GM20431 (cell line): ENCODE results near the gene MXD4.

ENCODE experiments used
- in situ Hi-C: fragments of 300-500 bp; cut with MseI, MboI; formaldehyde crosslinking; loops from one replicate; pipeline ENCODE4 v1.15.0; 2020; ENCODE audit warnings: low sequenced_read_pairs; ENCODE audit not compliant: unreplicated experiment

Gene MXD4

GRCh38 chr4:2261853-2262144, at the start of gene MXD4:
TSS of gene MXD4 (minus strand) at chr4:2262109. CDS start at chr4:2261980, 129 bp downstream.
- in situ Hi-C loops: no loop called here

- in situ Hi-C loops: no loop called here
Measured at GRCh38 chr4:2306773-2307410, 45.0 kb upstream of the MXD4 start.

- in situ Hi-C loops: no loop called here
Measured at GRCh38 chr4:2305766-2306501, 44.0 kb upstream of the MXD4 start.

- in situ Hi-C loops: no loop called here
Measured at GRCh38 chr4:2304877-2305561, 43.1 kb upstream of the MXD4 start.

GRCh38 chr4:2304321-2304876, 42.5 kb upstream of the MXD4 start:
- in situ Hi-C loops: no loop called here

- in situ Hi-C loops: no loop called here
Measured at GRCh38 chr4:2303686-2304320, 41.9 kb upstream of the MXD4 start.

- in situ Hi-C loops: no loop called here
Measured at GRCh38 chr4:2303121-2303685, 41.3 kb upstream of the MXD4 start.

GRCh38 chr4:2302387-2303119, 40.6 kb upstream of the MXD4 start:
- in situ Hi-C loops: no loop called here

GRCh38 chr4:2301806-2302205, 39.9 kb upstream of the MXD4 start:
- in situ Hi-C loops: no loop called here

- in situ Hi-C loops: no loop called here
Measured at GRCh38 chr4:2301225-2301642, 39.3 kb upstream of the MXD4 start.

GRCh38 chr4:2300431-2301224, 38.7 kb upstream of the MXD4 start:
- in situ Hi-C loops: no loop called here

- in situ Hi-C loops: no loop called here
Measured at GRCh38 chr4:2299794-2300193, 37.9 kb upstream of the MXD4 start.

- in situ Hi-C loops: no loop called here
Measured at GRCh38 chr4:2298532-2298991, 36.7 kb upstream of the MXD4 start.

- in situ Hi-C loops: no loop called here
Measured at GRCh38 chr4:2297606-2298531, 36.0 kb upstream of the MXD4 start.

GRCh38 chr4:2296631-2297601, 35.0 kb upstream of the MXD4 start:
- in situ Hi-C loops: no loop called here

- in situ Hi-C loops: no loop called here
Measured at GRCh38 chr4:2295900-2296442, 34.1 kb upstream of the MXD4 start.
